WI38 (cell line): ENCODE results near the gene TMCO6.
"Not testable (repeated sequence)": the region's sequence is repeated elsewhere in the genome, so short reads cannot be mapped to it uniquely, and the experiment has no call there.

Source experiments
- H3K4me3 ChIP-seq: 2 replicates; pipeline ENCODE4 v1.5.1; 2011; ENCODE audit warnings: low read depth, mild to moderate bottlenecking, control low read depth, low read length
- TF ChIP-seq, protein P1 (sequence below): IDR thresholded peaks from 2 replicates; pipeline ENCODE4 v1.5.1; 2012; ENCODE audit warnings: low read depth, mild to moderate bottlenecking, control low read depth, low read length

The TMCO6 gene

DNA sequence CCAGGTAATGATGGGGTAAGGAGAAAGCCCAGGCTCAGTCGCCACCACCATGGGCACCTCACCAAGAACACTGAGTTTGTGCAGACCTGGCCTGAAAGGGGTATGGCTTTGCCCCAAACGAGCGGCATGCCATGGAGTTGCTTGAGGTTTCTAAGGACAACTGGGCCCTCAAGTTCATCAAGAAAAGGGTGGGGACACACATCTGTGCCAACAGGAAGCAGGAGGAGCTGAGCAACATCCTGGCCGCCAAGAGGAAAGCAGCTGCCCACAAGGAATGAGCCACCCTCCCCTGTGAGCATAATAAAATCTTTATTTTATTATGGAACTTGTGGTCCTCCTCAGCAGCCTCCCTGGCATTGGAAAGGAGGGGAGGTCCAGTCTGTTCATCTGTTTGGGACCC lies 30.1 kb upstream of the TMCO6 start:
- TF ChIP-seq, protein P1, sequence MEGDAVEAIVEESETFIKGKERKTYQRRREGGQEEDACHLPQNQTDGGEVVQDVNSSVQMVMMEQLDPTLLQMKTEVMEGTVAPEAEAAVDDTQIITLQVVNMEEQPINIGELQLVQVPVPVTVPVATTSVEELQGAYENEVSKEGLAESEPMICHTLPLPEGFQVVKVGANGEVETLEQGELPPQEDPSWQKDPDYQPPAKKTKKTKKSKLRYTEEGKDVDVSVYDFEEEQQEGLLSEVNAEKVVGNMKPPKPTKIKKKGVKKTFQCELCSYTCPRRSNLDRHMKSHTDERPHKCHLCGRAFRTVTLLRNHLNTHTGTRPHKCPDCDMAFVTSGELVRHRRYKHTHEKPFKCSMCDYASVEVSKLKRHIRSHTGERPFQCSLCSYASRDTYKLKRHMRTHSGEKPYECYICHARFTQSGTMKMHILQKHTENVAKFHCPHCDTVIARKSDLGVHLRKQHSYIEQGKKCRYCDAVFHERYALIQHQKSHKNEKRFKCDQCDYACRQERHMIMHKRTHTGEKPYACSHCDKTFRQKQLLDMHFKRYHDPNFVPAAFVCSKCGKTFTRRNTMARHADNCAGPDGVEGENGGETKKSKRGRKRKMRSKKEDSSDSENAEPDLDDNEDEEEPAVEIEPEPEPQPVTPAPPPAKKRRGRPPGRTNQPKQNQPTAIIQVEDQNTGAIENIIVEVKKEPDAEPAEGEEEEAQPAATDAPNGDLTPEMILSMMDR = no peak
- H3K4me3 ChIP-seq = no peak overlapping the region

DNA sequence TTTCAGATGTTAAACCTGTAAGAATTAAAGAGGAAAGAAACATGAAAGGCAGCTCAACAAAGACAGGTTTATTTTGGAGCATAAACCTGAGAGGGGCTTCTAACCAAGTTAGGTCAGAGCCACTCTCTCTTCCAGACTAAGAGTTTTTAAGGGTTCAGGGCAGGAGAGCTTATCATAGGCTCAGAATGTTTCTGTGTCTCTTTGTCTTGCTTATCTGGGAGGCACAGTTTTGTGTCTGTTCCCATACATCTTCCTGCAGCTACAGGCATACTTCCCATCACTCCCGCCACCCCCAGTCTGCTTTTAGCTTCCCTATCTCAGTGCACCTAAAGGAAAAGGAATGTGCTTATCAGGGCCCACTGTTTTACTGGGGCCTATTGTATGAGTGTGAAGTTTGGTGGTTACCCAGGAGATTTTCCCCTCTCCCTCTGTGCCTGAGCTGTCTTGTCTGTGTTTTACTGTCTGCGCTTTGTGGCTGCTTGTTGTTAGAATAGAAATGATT lies 28.2 kb upstream of the TMCO6 start:
- no peak overlapping the region for H3K4me3 ChIP-seq
- TF ChIP-seq, protein P1 = no peak

DNA sequence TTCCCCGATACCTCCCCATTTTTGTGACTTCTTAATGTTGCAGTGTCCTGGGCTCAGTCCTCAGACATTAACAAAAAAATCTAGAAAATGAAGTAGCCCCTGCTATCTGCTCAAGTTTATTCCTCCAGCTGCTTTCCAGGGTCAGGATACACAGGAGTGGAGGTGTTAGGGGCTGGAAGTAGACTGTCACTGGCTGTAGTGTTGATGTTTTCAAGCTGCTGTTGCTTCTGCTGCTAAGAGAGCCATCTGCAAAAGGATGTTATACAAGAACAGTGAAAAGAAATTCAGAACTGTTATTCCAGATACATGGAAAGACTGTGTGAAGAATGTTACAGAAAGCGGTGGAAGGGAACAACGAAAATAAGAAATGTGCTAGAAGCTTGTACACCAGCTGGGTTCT lies 16.9 kb upstream of the TMCO6 start:
- TF ChIP-seq, protein P1 = no peak
- H3K4me3 ChIP-seq = no peak overlapping the region

DNA sequence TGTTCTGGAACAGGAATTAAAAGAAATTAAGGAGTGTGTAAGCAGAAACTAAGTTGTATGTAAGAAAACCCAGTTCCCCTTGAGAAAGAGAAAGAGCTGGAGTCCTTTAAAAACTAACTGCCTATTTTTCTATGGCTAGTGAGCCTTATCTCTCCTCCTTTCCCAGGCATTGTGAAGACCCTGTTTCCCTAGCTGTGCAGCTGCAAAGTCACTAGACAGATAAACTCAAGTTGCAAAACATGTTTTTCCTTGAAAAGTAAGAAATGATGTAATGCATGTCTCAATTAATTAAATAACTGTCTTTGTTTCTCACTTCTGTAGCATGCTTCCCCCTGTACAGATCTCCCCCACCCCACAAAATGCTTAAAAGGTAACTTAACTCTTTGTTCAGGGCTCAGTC lies 16.2 kb upstream of the TMCO6 start:
- not testable (repeated sequence) for H3K4me3 ChIP-seq

DNA sequence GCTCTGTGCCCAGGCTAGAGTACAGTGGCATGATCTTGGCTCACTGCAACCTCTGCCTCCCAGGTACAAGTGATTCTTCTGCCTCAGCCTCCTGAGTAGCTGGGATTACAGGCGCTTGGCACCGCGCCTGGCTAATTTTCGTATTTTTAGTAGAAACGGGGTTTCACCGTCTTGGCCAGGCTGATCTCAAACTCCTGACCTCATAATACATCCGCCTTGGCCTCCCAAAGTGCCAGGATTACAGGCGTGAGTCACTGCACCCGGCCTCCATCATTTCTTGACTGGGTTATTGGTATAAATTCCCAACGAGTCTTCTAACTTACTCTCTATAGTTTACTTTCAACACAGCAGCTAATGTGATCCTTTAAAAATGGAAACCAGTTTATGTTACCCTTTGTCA lies 14.4 kb upstream of the TMCO6 start:
- not testable (repeated sequence) for H3K4me3 ChIP-seq

DNA sequence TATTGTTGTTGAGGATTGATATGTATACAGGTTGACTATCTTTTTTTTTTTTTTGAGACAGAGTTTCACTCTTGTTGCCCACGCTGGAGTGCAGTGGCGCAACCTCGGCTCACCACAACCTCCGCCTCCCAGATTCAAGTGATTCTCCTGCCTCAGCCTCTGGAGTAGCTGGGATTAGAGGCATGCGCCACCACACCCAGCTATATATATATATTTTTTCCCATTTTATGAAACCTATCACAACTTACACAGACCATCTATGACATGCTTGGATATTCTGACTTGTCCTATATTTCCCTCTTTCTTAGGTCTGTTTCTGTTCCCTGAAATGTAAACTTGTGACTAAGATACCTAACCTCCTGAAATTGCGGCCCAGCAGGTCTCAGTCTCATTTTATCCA lies 11.3 kb upstream of the TMCO6 start:
- H3K4me3 ChIP-seq = no peak overlapping the region
- TF ChIP-seq, protein P1 = no peak

DNA sequence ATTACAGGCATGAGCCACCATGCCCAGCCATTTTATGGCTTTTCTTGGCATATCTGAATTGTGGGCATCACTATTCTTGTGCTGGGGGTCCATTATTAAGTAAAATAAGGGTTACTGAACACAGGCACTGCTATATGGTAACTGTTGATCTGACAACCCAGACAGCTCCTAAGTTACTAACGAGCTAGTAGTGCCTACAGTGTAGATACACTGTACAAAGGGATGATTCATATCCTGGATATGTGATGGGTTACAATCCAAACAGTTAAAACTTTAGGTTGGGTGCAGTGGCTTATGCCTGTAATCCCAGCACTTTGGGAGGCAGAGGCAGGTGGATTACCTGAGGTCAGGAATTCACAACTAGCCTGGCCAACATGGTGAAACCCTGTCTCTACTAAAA lies 10.5 kb upstream of the TMCO6 start:
- no peak overlapping the region for H3K4me3 ChIP-seq
- TF ChIP-seq, protein P1 = no peak

DNA sequence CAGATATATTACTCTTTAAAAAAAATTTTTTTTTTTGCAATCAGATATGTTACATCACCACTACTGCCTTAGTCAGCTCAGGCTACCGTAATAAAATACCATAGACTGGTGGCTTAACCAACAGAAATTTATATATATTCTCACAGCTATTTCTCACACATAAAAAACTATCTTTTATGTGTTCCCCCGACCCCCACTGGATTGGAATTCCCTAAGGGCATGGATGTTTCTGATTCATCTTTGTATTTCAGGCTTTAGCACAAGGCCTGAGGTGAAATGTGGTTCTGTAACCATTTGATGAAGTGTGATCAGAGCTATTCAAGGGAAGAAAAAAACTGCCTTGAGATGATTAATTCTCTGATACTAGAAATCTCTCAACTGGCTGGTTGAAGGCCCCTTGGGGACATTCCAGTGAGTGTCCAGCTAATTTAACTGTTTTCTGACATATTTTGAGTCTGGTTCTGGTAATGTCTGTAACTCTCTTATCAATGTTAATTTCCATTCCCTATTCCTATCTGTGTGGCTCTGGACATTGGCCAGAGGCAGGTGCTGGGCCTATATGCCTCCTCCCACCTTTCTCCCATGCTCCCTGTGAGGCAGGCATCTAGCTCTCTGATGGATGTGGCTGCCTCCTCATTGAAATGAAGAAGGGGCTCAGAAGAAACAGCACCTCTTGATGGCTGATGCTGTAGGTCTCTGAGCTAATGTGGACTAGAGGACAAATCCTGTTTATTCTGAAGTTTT lies 8.8 kb upstream of the TMCO6 start:
- TF ChIP-seq, protein P1 = no peak
- H3K4me3 ChIP-seq = no peak overlapping the region
